Measurements from ENCODE around the gene ADD1. TPM values are rescaled to one million over a fixed set of nuclear protein-coding genes. Genes with fewer than 3 reads are reported as not detected.

Gene ADD1
- total and polyA plus RNA-seq, 2 of the 13 experiments (the other 11 are each of a cell fraction or from before 2014, with no cell fraction given): 73.9 to 122 TPM

- Histone ChIP-seq H3K9ac (ENCODE audit: insufficient read depth, low read depth, low read length) (no peak overlapping the region), H2AFZ (ENCODE audit: low read length) (no peak overlapping the region), H3K4me2 (ENCODE audit: low read depth, low read length) (no peak overlapping the region), H3K4me1 (ENCODE audit: insufficient read depth, low read length) (no peaks in the 10 kb centered on the region; the same call in 1 of the 2 replicates), H3K36me3 (replicated peaks in 1 of 2; ENCODE audit: control insufficient read depth in 1 of 2, insufficient read depth in 2 of 2, low read length in 2 of 2) (peaks cover 18 to 47% of the 10 kb centered on the region in 2 experiments), H3K79me2 (ENCODE audit: insufficient read depth, low read length) (peaks cover 2% of the 10 kb centered on the region), H3K27ac (ENCODE audit: extremely low read length, insufficient read depth, low read length) (no peak overlapping the region), H3K9me3 (ENCODE audit: low read length) (no peaks in the 10 kb centered on the region), H4K20me1 (ENCODE audit: insufficient read depth, low read length) (no peaks in the 10 kb centered on the region), H3K4me3 (replicated peaks in 1 of 3; ENCODE audit: insufficient read depth in 1 of 3, low read depth in 2 of 3, low read length in 3 of 3) (no peak overlapping the region), H3K27me3 (ENCODE audit: control insufficient read depth in 1 of 2, insufficient read depth in 2 of 2, low read length in 2 of 2) (no peaks in the 10 kb centered on the region)
- POLR2A ChIA-PET: no interaction called here
- intact Hi-C loops (cut with micrococcal nuclease; ENCODE audit: unreplicated experiment) (no loop called here), in situ Hi-C loops (cut with HindIII; ENCODE audit: extremely low pct_ligation_motif_present, low pct_unique_long_range_greater_than_20kb) (no loop called here)
- BruUV-seq (replicated peaks): no TSS peak
- no peak for TF ChIP-seq ZSCAN12 (CRISPR knock-in tag; IDR thresholded peaks at IDR 0.05)
- WGBS (ENCODE audit: low lambda C conversion rate): 100% methylated on average over 9 of the region's 10 CpGs
- DNase-seq (ENCODE audit: low spot score): no peak
- no peak for FAIRE-seq
- ATAC-seq: no peak
- CTCF ChIA-PET (ENCODE audit: low intra/inter-chr PET ratio, low total read pairs): no interaction called here
Measured at GRCh38 chr4:2923141-2923551, 79.5 kb downstream of the ADD1 start.

- Histone ChIP-seq H3K79me2 (ENCODE audit: insufficient read depth, low read length) (peaks cover 2% of the 10 kb centered on the region), H3K27ac (ENCODE audit: extremely low read length, insufficient read depth, low read length) (no peak overlapping the region), H3K27me3 (ENCODE audit: control insufficient read depth in 1 of 2, insufficient read depth in 2 of 2, low read length in 2 of 2) (no peaks in the 10 kb centered on the region), H3K4me3 (replicated peaks in 1 of 3; ENCODE audit: insufficient read depth in 1 of 3, low read depth in 2 of 3, low read length in 3 of 3) (no peak overlapping the region), H3K9ac (ENCODE audit: insufficient read depth, low read depth, low read length) (no peak overlapping the region), H3K4me2 (ENCODE audit: low read depth, low read length) (no peak overlapping the region), H2AFZ (ENCODE audit: low read length) (no peak overlapping the region), H3K9me3 (ENCODE audit: low read length) (no peaks in the 10 kb centered on the region), H3K4me1 (ENCODE audit: insufficient read depth, low read length) (no peaks in the 10 kb centered on the region; the same call in 1 of the 2 replicates), H3K36me3 (replicated peaks in 1 of 2; ENCODE audit: control insufficient read depth in 1 of 2, insufficient read depth in 2 of 2, low read length in 2 of 2) (peaks cover 24 to 52% of the 10 kb centered on the region in 2 experiments), H4K20me1 (ENCODE audit: insufficient read depth, low read length) (no peaks in the 10 kb centered on the region)
- DNase-seq (ENCODE audit: low spot score) (no peak), FAIRE-seq (no peak), ATAC-seq (no peak)
- intact Hi-C loops (cut with micrococcal nuclease; ENCODE audit: unreplicated experiment) (no loop called here), in situ Hi-C loops (cut with HindIII; ENCODE audit: extremely low pct_ligation_motif_present, low pct_unique_long_range_greater_than_20kb) (no loop called here)
- no TSS peak for BruUV-seq (replicated peaks)
- 95% methylated on average over 12 of the region's 16 CpGs for WGBS (ENCODE audit: low lambda C conversion rate)
- CTCF ChIA-PET (ENCODE audit: low intra/inter-chr PET ratio, low total read pairs): no interaction called here
- POLR2A ChIA-PET: no interaction called here
- TF ChIP-seq REPIN1 (CRISPR knock-in tag; IDR thresholded peaks at IDR 0.05; ENCODE audit: borderline replicate concordance, low read depth) (no peak), ELF3 (CRISPR knock-in tag; IDR thresholded peaks at IDR 0.05) (no peak), ELK4 (CRISPR knock-in tag; IDR thresholded peaks at IDR 0.05; ENCODE audit: borderline replicate concordance) (no peak), ZBTB8A (CRISPR knock-in tag; IDR thresholded peaks at IDR 0.05; ENCODE audit: borderline replicate concordance, low read depth) (no peak), CREM (IDR thresholded peaks at IDR 0.05) (no peak), CREM (CRISPR knock-in tag; IDR thresholded peaks at IDR 0.05) (no peak), YEATS2 (CRISPR knock-in tag; IDR thresholded peaks at IDR 0.05; ENCODE audit: borderline replicate concordance) (no peak), ZNF75D (CRISPR knock-in tag; IDR thresholded peaks at IDR 0.05; ENCODE audit: borderline replicate concordance) (no peak), BRD4 (CRISPR knock-in tag; IDR thresholded peaks at IDR 0.05) (no peak), TBX3 (IDR thresholded peaks at IDR 0.05; ENCODE audit: borderline replicate concordance) (no peak), KDM5A (IDR thresholded peaks at IDR 0.05; ENCODE audit: borderline replicate concordance, low read length) (no peak), CREB3 (CRISPR knock-in tag; IDR thresholded peaks at IDR 0.05) (no peak), STAG1 (CRISPR knock-in tag; IDR thresholded peaks at IDR 0.05) (no peak), BORCS8-MEF2B (CRISPR knock-in tag; IDR thresholded peaks at IDR 0.05) (no peak)
Measured at GRCh38 chr4:2923668-2924173, 80.1 kb downstream of the ADD1 start.
